K562 (cell line): ENCODE data around the gene GTPBP2. TPM values are rescaled to one million over a fixed set of nuclear protein-coding genes. Genes with fewer than 3 reads are reported as not detected.

Source experiments
- CBFB ChIP-seq: sonication (generic); formaldehyde crosslinking; IDR thresholded peaks from 2 replicates; pipeline ENCODE4 v1.4.0; 2020; ENCODE audit warnings: mild to moderate bottlenecking, missing genetic modification reagents
- CHD2 ChIP-seq: IDR thresholded peaks from 2 replicates; pipeline ENCODE4 v1.6.1; 2011; ENCODE audit warnings: low read depth, low read length
- E2F5 ChIP-seq: sonication (generic); formaldehyde crosslinking; IDR thresholded peaks from 2 replicates; pipeline ENCODE4 v1.8.0; 2022; ENCODE audit warnings: mild to moderate bottlenecking, missing genetic modification reagents
- FOXM1 ChIP-seq, 2 experiments: fragments of 450-650 bp in 1 of 2; sonication (generic) in 1 of 2; formaldehyde crosslinking in 1 of 2; IDR thresholded peaks; 2 replicates each; pipeline versions ENCODE4 v1.6.1 to v1.9.0; 2017 to 2022; ENCODE audit warnings: low read depth in 2 of 2, mild to moderate bottlenecking in 2 of 2, missing genetic modification reagents in 1 of 2, moderate library complexity in 1 of 2
- MAX ChIP-seq: sonication (generic); formaldehyde crosslinking; IDR thresholded peaks from 2 replicates; pipeline ENCODE4 v1.9.0; 2022; ENCODE audit warnings: mild to moderate bottlenecking, missing genetic modification reagents
- MTF1 ChIP-seq: fragments of 250-450 bp; sonication (Bioruptor Pico); IDR thresholded peaks from 2 replicates; pipeline ENCODE4 v1.9.0; 2021; ENCODE audit warnings: moderate library complexity, mild to moderate bottlenecking, inconsistent platforms, borderline replicate concordance
- MYNN ChIP-seq, 2 experiments: sonication (generic); formaldehyde crosslinking in 1 of 2; IDR thresholded peaks; 2 replicates each; pipeline versions ENCODE4 v1.5.0 to v1.6.1; 2016 to 2020; ENCODE audit warnings: antibody characterized with exemption in 1 of 2, missing genetic modification reagents in 1 of 2
- PHTF2 ChIP-seq: fragments of 250-450 bp; sonication (Bioruptor Pico); IDR thresholded peaks from 2 replicates; pipeline ENCODE4 v1.5.0; 2021; ENCODE audit warnings: mild to moderate bottlenecking
- POLR2AphosphoS5 ChIP-seq: IDR thresholded peaks from 2 replicates; pipeline ENCODE4 v1.6.1; 2011; ENCODE audit warnings: mild to moderate bottlenecking, low read depth, low read length, moderate library complexity; ENCODE audit not compliant: control insufficient read depth, insufficient read depth
- TRIM25 ChIP-seq: fragments of 450-650 bp; IDR thresholded peaks from 2 replicates; pipeline ENCODE4 v1.7.0; 2016; ENCODE audit warnings: borderline replicate concordance
- ZBTB1 ChIP-seq: sonication (generic); formaldehyde crosslinking; IDR thresholded peaks from 2 replicates; pipeline ENCODE4 v1.8.1; 2023; ENCODE audit warnings: missing genetic modification reagents, low read depth, mild to moderate bottlenecking, borderline replicate concordance
- ZNF146 ChIP-seq: IDR thresholded peaks from one replicate; pipeline ENCODE4 v1.6.1; 2018; ENCODE audit warnings: missing compliant biosample characterization; ENCODE audit not compliant: unreplicated experiment
- ZNF318 ChIP-seq, 2 experiments: fragments of 450-650 bp; IDR thresholded peaks; 2 replicates each; pipeline ENCODE4 v1.6.1; 2016; ENCODE audit warnings: mild to moderate bottlenecking in 2 of 2, borderline replicate concordance in 1 of 2, low read depth in 1 of 2, moderate library complexity in 1 of 2
- ZNF41 ChIP-seq: fragments of 250-450 bp; sonication (Bioruptor Pico); conservative IDR thresholded peaks from 2 replicates; pipeline ENCODE4 v1.4.0; 2020; ENCODE audit warnings: mild to moderate bottlenecking
- polyA plus RNA-seq, 8 experiments: library from polyadenylated mRNA; depleted of rRNA in 4 of 8; stranded (reverse) in 5 of 8; unstranded in 3 of 8; fragments of >200 nt; fragmentation: Nextera tagmentation in 2 of 8; fragmentation: Illumina TruSeq in 1 of 8; extraction: Ambion mirVana in 2 of 8; extraction: Trizol in 1 of 8; gene quantifications; 2 replicates each; pipeline versions ENCODE4 v1.2.1 to v1.2.3, GENCODE V29; 2011 to 2014; ENCODE audit warnings: inconsistent platforms in 1 of 8, missing spikeins in 1 of 8
- total RNA-seq, 7 experiments: library from RNA; depleted of rRNA in 6 of 7; stranded (reverse); fragments of >200 nt in 6 of 7; fragmentation: Illumina TruSeq in 2 of 7; extraction: Trizol in 2 of 7; gene quantifications; 2 replicates each; pipeline versions ENCODE4 v1.2.1 to v1.2.3, GENCODE V29; 2011 to 2021; ENCODE audit warnings: low replicate concordance in 1 of 7

Gene GTPBP2
- total and polyA plus RNA-seq, 9 of the 15 experiments (the other 6 are each of a cell fraction or from before 2014, with no cell fraction given) = 48.4 to 196 (median 111) TPM

GRCh38 chr6:43668151-43669028, 39.3 kb upstream of the GTPBP2 start (continued):
- TF ChIP-seq POLR2AphosphoS5 (peak; percentile 38), ZNF318 (IDR thresholded peaks at IDR 0.05; ENCODE audit: borderline replicate concordance in 1 of 2, low read depth in 1 of 2) (no peak), TRIM25 (no peak), ZBTB1 (CRISPR knock-in tag) (0 out of 2 replicates have a peak, but pooled peaks have one; percentile 56), MYNN (IDR thresholded peaks at IDR 0.05) (peak; percentile 78; the same call in 1 of the 2 replicates), MYNN (CRISPR knock-in tag; IDR thresholded peaks at IDR 0.05) (no peak), E2F5 (0 out of 2 replicates have a peak, but pooled peaks have one; percentile 56), FOXM1 (IDR thresholded peaks at IDR 0.05; ENCODE audit: low read depth) (no peak), FOXM1 (CRISPR knock-in tag; IDR thresholded peaks at IDR 0.05; ENCODE audit: low read depth) (no peak), ZNF146 (CRISPR knock-in tag) (no peak), CHD2 (0 out of 2 replicates have a peak, but pooled peaks have one; percentile 7), PHTF2 (no peak), ZNF41 (no peak), CBFB (no peak), MAX (no peak; the same call in none of the 2 replicates), MTF1 (CRISPR knock-in tag) (no peak)
